Measurements from ENCODE around the gene SPACA5.
A peak's percentile ranks its signal among the peaks of the same experiment; 100 is the strongest.
"Not testable (repeated sequence)": the region's sequence is repeated elsewhere in the genome, so short reads cannot be mapped to it uniquely, and the experiment has no call there.

The SPACA5 gene

GRCh38 chrX:48022100-48022499 is 15.3 kb downstream of the SPACA5 start:
- DNase-seq, result no peak

GRCh38 chrX:48022738-48023137 is 15.9 kb downstream of the SPACA5 start:
- no peak for DNase-seq

GRCh38 chrX:48025561-48025960 is 18.8 kb downstream of the SPACA5 start:
- DNase-seq, result peak; percentile 39

DNA sequence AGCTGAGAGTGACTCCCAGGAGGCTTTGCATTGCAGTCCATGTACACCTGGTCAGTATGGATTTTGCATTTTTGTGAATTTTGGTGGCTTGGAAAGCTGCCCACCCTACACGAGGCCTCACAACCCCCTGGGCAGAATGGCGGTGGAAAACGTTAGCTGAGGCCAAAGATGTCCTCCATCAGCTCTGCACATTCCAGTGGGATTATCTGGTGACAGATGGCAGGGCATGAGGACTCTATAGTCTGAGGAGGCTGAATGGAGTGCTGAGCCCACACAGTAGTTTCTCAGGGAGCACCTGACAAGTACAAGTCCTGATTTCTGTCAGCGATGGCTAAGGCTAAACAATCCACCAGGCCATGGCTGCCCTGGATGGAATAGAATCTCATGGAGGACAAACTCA is 20.8 kb downstream of the SPACA5 start:
- not testable (repeated sequence) for DNase-seq

- no peak for DNase-seq
These were observed 21.3 kb downstream of the SPACA5 start for GRCh38 chrX:48028091-48028490.

DNA sequence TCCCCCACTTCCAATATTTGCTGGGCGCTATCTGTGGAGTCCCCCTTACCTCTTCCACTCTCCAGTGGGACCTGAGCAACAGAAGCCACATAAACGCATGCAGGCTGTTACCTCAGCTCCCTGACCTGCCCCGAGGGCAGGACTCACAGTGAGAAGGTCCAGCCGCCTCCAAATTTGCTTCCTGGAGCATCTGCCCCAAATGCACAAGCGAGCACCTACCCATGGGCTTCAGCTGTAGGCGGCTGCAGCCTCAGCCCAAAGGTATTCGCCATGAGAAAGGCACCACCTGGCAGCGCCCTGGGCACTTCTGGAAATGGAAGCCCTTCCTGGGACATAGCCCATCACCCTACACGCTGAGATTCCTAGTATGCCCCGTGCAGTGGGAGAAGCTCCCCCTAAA is 23.4 kb downstream of the SPACA5 start:
- DNase-seq, result no peak

DNA sequence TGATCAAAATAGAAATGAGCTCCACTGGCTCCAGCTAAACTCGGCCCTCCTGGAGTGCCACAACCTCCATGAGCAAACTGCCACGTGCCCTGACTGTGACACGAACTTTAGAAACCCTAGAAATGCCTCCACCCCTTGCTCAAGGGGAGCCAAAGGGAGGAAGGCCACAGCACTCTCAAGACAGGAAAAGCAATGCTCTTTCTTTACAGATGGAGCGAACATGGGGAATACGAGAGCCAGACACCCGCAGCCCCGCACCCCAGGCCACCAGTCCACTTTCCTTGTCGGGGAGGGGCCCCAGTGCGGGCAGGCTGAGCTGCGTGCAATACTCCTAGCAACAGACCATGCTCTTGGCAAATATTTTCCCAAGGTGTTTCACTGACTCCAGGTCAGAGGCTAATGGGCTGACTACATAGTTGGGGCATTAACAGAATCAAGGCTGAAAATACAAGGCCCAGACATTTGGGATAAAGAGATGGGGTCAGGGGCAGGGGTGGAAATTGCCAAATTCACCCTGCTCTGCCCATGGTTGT is 23.9 kb downstream of the SPACA5 start:
- DNase-seq, result not testable (repeated sequence)

DNA sequence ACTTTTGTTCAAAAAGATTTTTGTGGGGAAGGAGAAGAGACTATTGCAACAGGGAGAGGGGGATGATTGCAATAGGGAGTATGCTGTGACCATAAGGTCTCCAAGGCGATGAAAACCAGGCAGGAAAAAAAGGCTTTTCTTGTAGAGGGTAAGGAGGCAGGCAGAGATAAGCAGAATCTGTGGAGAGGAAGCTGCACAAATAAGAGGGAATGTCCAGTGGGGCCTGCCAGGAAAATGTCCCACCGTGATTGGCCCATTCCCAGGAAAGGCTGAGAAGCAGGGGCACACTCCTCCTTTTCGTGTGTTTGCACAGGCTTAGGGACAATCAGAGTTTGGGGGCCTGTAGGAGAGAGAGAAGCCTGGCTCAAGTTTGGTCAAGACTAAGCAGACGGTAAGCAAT is 29.1 kb downstream of the SPACA5 start:
- DNase-seq, result no peak

- no peak for DNase-seq
These were observed 36.3 kb downstream of the SPACA5 start for GRCh38 chrX:48043056-48043455.

- no peak for DNase-seq
These were observed 38.9 kb downstream of the SPACA5 start for GRCh38 chrX:48045410-48046311.

DNA sequence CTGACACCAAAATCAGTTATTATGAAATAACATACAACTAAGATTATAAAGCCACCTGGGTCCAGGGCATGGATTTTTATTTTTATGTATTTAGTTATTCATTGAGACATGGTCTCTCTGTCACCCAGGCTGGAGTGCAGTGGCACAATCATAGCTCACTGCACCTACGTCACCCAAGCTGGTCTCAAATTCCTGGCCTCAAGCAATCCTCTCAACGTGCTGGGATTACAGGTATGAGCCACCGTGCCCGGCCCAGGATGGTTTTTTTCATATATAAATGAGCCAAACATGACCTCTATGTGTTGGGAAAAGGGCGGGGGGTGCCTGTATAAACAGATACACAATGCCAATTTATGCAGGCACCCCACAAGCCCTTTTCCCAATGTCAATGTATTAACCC is 40.1 kb downstream of the SPACA5 start:
- no peak for DNase-seq

DNA sequence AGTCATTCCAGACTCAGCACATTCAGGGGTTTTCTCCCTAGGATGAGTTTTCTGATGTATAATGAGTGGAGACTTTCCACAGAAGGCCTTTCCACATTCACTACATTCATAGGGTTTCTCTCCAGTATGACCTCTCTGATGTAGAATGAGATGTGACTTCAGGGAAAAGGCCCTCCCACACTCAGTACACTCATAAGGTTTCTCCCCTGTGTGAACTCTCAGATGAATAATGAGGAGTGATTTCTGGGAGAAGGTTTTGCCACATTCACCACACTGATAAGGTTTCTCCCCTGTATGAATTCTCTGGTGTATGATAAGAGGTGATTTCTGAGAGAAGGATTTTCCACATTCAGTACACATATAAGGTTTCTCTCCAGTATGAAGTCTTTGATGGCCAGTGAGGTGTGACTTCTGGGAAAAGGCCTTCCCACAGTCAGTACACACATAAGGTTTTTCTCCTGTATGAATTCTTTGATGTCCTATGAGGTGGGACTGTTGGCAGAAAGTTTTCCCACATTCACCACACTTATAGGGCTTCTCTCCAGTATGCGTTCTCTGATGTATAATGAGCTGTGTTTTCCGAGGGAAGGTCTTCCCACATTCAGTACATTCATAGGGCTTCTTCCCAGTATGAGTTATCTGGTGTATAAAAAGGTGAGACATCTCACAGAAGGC is 52.0 kb downstream of the SPACA5 start:
- no peak for DNase-seq

DNA sequence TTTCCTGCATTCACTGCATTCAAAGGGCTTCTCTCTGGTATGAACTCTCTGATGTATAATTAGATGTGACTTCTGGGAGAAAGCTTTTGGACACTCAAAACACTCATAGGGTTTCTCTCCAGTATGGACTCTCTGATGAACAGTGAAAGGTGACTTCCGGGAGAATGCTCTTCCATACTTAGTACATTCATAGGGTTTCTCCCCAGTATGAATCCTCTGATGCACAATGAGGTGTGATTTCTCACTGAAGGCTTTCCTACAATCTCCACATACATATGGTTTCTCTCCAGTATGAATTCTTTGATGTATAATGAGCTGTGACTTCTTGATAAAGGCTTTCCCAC is 52.5 kb downstream of the SPACA5 start:
- no peak for DNase-seq
